ENCODE measurements around the gene PTPRN2. TPM values are rescaled to one million over a fixed set of nuclear protein-coding genes. Genes with fewer than 3 reads are reported as not detected.
"Not testable (repeated sequence)": the region's sequence is repeated elsewhere in the genome, so short reads cannot be mapped to it uniquely, and the experiment has no call there.

Gene PTPRN2
- polyA plus RNA-seq, 1 experiment, result 0.31 TPM

- ChIA-PET CTCF (no interaction called here), POLR2A (no interaction called here)
- Histone ChIP-seq H3K4me3 (ENCODE audit: low read depth, low read length) (no peak overlapping the region), H3K36me3 (ENCODE audit: control insufficient read depth, insufficient read depth, low read length) (no peaks in the 10 kb centered on the region), H3K27me3 (ENCODE audit: control insufficient read depth, insufficient read depth, low read length) (no peaks in the 10 kb centered on the region)
- no peak for DNase-seq (ENCODE audit: low read depth)
- no peak for TF ChIP-seq CTCF (IDR thresholded peaks at IDR 0.05; ENCODE audit: insufficient read depth, low read depth, low read length)
Measured at GRCh38 chr7:158299607-158300006, 288.0 kb downstream of the PTPRN2 start.

GRCh38 chr7:158296798-158297104 lies 290.9 kb downstream of the PTPRN2 start:
- POLR2A ChIA-PET, result no interaction called here

GRCh38 chr7:158295966-158296797 lies 291.4 kb downstream of the PTPRN2 start:
- no peak for TF ChIP-seq CTCF (IDR thresholded peaks at IDR 0.05; ENCODE audit: insufficient read depth, low read depth, low read length)
- Histone ChIP-seq H3K27me3 (ENCODE audit: control insufficient read depth, insufficient read depth, low read length) (no peaks in the 10 kb centered on the region), H3K4me3 (ENCODE audit: low read depth, low read length) (no peak overlapping the region), H3K36me3 (ENCODE audit: control insufficient read depth, insufficient read depth, low read length) (no peaks in the 10 kb centered on the region)
- no peak for DNase-seq (ENCODE audit: low read depth)
- POLR2A ChIA-PET, result no interaction called here
- CTCF ChIA-PET, result no interaction called here

More at GRCh38 chr7:158296798-158297104, 290.9 kb downstream of the PTPRN2 start:
- TF ChIP-seq CTCF (IDR thresholded peaks at IDR 0.05; ENCODE audit: insufficient read depth, low read depth, low read length), result no peak
- CTCF ChIA-PET, result no interaction called here
- Histone ChIP-seq H3K4me3 (ENCODE audit: low read depth, low read length) (no peak overlapping the region), H3K27me3 (ENCODE audit: control insufficient read depth, insufficient read depth, low read length) (no peaks in the 10 kb centered on the region), H3K36me3 (ENCODE audit: control insufficient read depth, insufficient read depth, low read length) (no peaks in the 10 kb centered on the region)
- no peak for DNase-seq (ENCODE audit: low read depth)

GRCh38 chr7:158294468-158295215 lies 293.0 kb downstream of the PTPRN2 start:
- H3K4me3 ChIP-seq (ENCODE audit: low read depth, low read length); CTCF ChIA-PET; H3K36me3 ChIP-seq (ENCODE audit: control insufficient read depth, insufficient read depth, low read length); POLR2A ChIA-PET; DNase-seq (ENCODE audit: low read depth); H3K27me3 ChIP-seq (ENCODE audit: control insufficient read depth, insufficient read depth, low read length): not testable (repeated sequence)

GRCh38 chr7:158292948-158293347 lies 294.7 kb downstream of the PTPRN2 start:
- Histone ChIP-seq H3K27me3 (ENCODE audit: control insufficient read depth, insufficient read depth, low read length) (no peaks in the 10 kb centered on the region), H3K36me3 (ENCODE audit: control insufficient read depth, insufficient read depth, low read length) (no peaks in the 10 kb centered on the region), H3K4me3 (ENCODE audit: low read depth, low read length) (no peak overlapping the region)
- CTCF ChIA-PET, result no interaction called here
- POLR2A ChIA-PET, result no interaction called here
- TF ChIP-seq CTCF (IDR thresholded peaks at IDR 0.05; ENCODE audit: insufficient read depth, low read depth, low read length), result no peak
- no peak for DNase-seq (ENCODE audit: low read depth)

All from BJ (cell line).